Loucy (cell line): ENCODE measurements around the gene SDE2.

Experiments used
- EZH2phosphoT487 ChIP-seq: fragments of 200-600 bp; IDR thresholded peaks from 2 replicates; pipeline ENCODE4 v1.6.1; 2018; ENCODE audit warnings: antibody characterized with exemption, mild to moderate bottlenecking, moderate library complexity, borderline replicate concordance
- TF ChIP-seq, protein P1 (sequence below): fragments of 200-600 bp; sonication (generic); conservative IDR thresholded peaks from 2 replicates; pipeline ENCODE4 v1.5.1; 2014; ENCODE audit warnings: mild to moderate bottlenecking, antibody characterized with exemption, low read length

DNA sequence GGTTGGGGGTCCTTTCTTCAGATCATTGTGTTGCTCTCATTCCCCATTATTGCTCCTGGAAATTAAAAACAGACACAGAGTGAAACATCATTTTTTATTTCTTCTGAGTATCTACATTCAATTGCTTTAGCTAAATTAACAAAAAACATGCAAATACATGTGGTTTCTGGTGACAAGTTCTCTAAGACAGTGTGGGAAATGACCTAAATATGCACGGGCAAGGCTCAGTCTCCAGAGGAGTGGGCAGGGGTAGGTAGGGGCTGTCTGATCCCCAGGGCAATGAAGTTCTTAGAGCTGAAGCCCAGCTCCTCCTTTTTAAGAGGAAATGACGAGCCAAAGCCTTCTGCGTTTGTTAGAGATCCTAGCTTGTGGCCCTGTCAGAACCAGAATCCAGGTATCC is 62.6 kb downstream of the SDE2 start:
- TF ChIP-seq, protein P1, sequence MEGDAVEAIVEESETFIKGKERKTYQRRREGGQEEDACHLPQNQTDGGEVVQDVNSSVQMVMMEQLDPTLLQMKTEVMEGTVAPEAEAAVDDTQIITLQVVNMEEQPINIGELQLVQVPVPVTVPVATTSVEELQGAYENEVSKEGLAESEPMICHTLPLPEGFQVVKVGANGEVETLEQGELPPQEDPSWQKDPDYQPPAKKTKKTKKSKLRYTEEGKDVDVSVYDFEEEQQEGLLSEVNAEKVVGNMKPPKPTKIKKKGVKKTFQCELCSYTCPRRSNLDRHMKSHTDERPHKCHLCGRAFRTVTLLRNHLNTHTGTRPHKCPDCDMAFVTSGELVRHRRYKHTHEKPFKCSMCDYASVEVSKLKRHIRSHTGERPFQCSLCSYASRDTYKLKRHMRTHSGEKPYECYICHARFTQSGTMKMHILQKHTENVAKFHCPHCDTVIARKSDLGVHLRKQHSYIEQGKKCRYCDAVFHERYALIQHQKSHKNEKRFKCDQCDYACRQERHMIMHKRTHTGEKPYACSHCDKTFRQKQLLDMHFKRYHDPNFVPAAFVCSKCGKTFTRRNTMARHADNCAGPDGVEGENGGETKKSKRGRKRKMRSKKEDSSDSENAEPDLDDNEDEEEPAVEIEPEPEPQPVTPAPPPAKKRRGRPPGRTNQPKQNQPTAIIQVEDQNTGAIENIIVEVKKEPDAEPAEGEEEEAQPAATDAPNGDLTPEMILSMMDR: no peak
- TF ChIP-seq EZH2phosphoT487: no peak
